Smooth muscle cell (in vitro differentiated cells): Measurements from ENCODE around the gene CAMTA1. TPM values are rescaled to one million over a fixed set of nuclear protein-coding genes. Genes with fewer than 3 reads are reported as not detected.

Source experiments
- DNase-seq: peaks from one replicate; lab custom pipeline; 2025; ENCODE audit not compliant: unreplicated experiment; lab: John Stamatoyannopoulos, UW
- H2AFZ ChIP-seq: fragments of 200-600 bp; sonication (generic); 2 replicates; pipeline ENCODE4 v1.6.0; 2016; ENCODE audit warnings: antibody characterized with exemption, low read depth, mild to moderate bottlenecking
- H3F3A ChIP-seq: fragments of 200-600 bp; sonication (generic); 2 replicates; pipeline ENCODE4 v1.6.0; 2017; ENCODE audit warnings: antibody characterized with exemption, low read depth
- H3K27ac ChIP-seq: fragments of 200-600 bp; sonication (generic); 2 replicates; pipeline ENCODE4 v1.5.1; 2016; ENCODE audit warnings: low read depth, mild to moderate bottlenecking
- H3K27me3 ChIP-seq: fragments of 200-600 bp; sonication (generic); 2 replicates; pipeline ENCODE4 v1.6.1; 2016; ENCODE audit warnings: low read depth, mild to moderate bottlenecking
- H3K36me3 ChIP-seq: fragments of 200-600 bp; sonication (generic); 2 replicates; pipeline ENCODE4 v1.5.1; 2016; ENCODE audit warnings: low read depth
- H3K4me1 ChIP-seq: fragments of 200-600 bp; sonication (generic); 2 replicates; pipeline ENCODE4 v1.5.1; 2016; ENCODE audit warnings: low read depth
- H3K4me2 ChIP-seq: fragments of 200-600 bp; sonication (generic); 2 replicates; pipeline ENCODE4 v1.6.0; 2016; ENCODE audit warnings: mild to moderate bottlenecking
- H3K4me3 ChIP-seq: fragments of 200-600 bp; sonication (generic); 2 replicates; pipeline ENCODE4 v1.5.1; 2016; ENCODE audit warnings: mild to moderate bottlenecking
- H3K79me2 ChIP-seq: fragments of 200-600 bp; sonication (generic); 2 replicates; pipeline ENCODE4 v1.6.0; 2016; ENCODE audit warnings: low read depth, mild to moderate bottlenecking
- H3K9ac ChIP-seq: fragments of 200-600 bp; sonication (generic); 2 replicates; pipeline ENCODE4 v1.6.0; 2016; ENCODE audit warnings: low read depth
- H3K9me3 ChIP-seq: fragments of 200-600 bp; sonication (generic); replicated peaks from 2 replicates; pipeline ENCODE4 v1.5.1; 2016; ENCODE audit warnings: low read depth
- H4K20me1 ChIP-seq: fragments of 200-600 bp; sonication (generic); 2 replicates; pipeline ENCODE4 v1.6.0; 2016; ENCODE audit warnings: low read depth
- CTCF ChIP-seq: fragments of 200-600 bp; sonication (generic); IDR thresholded peaks from 2 replicates; pipeline ENCODE4 v1.5.1; 2017; ENCODE audit warnings: borderline replicate concordance, mild to moderate bottlenecking, antibody characterized with exemption; ENCODE audit not compliant: insufficient read depth, poor library complexity, severe bottlenecking
- WGBS: methylation state at CpG from one replicate; pipeline ENCODE4 v1.1.7; 2016; ENCODE audit warnings: low lambda C conversion rate; 5-methylcytosine and 5-hydroxymethylcytosine counted together
- polyA plus RNA-seq: library from polyadenylated mRNA; unstranded; fragments of >200 nt; fragmentation: Nextera tagmentation; extraction: Ambion mirVana; gene quantifications from 2 replicates; pipeline ENCODE4 v1.2.1, GENCODE V29; 2016
- total RNA-seq: library from RNA; depleted of rRNA; stranded (reverse); fragments of >200 nt; gene quantifications from 2 replicates; pipeline ENCODE4 v1.2.3, GENCODE V29; 2014

CAMTA1 gene
- total and polyA plus RNA-seq, 2 experiments from 2014 or later: 139 to 145 TPM

DNA sequence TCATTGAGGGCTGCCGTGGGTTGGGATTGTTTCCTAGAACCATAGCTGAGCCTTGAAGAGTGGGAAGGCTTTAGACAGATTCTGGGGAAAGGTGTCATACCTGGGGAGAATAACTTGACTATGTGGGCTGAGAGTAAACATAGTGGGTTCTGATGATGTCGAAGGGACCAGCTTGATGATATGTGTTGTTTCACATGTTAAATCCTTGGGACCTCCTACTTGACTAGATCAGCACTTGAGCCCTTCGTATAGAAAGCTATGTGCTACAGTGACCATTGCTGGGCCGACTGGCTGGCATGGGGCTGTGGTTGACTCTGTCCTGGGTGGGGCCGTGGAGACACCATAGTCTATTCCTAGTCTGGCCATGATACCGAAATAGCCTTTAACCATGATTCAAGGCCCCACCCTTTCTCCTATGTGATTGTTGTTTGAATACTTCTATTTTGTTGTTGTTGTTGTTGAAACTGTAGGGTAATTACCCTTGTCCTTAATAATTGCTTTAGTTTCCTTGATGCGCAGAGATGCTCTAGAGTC, 423.5 kb downstream of the CAMTA1 start:
- Histone ChIP-seq H3K4me1 (no peaks in the 10 kb centered on the region), H3K27ac (no peak overlapping the region), H3K4me2 (no peak overlapping the region), H3K9me3 (no peaks in the 10 kb centered on the region), H3K27me3 (peaks cover 17% of the 10 kb centered on the region), H3K9ac (no peak overlapping the region), H3K4me3 (no peak overlapping the region), H4K20me1 (no peaks in the 10 kb centered on the region), H3F3A (no peaks in the 10 kb centered on the region), H2AFZ (no peak overlapping the region), H3K36me3 (no peaks in the 10 kb centered on the region), H3K79me2 (no peaks in the 10 kb centered on the region)
- no peak for DNase-seq
- WGBS: 92% methylated on average over 7 of the region's 7 CpGs
- no peak for TF ChIP-seq CTCF

- H3K4me1 ChIP-seq: no peaks in the 10 kb centered on the region
- no peak for DNase-seq
- no peak overlapping the region for H2AFZ ChIP-seq
- TF ChIP-seq CTCF: no peak
- no peaks in the 10 kb centered on the region for H3K79me2 ChIP-seq
- no peak overlapping the region for H3K9ac ChIP-seq
- peaks cover 17% of the 10 kb centered on the region for H3K27me3 ChIP-seq
- no peaks in the 10 kb centered on the region for H3K9me3 ChIP-seq
- no peak overlapping the region for H3K27ac ChIP-seq
- no peak overlapping the region for H3K4me3 ChIP-seq
- H4K20me1 ChIP-seq: no peaks in the 10 kb centered on the region
- no peaks in the 10 kb centered on the region for H3F3A ChIP-seq
- no peaks in the 10 kb centered on the region for H3K36me3 ChIP-seq
- no peak overlapping the region for H3K4me2 ChIP-seq
- 80% methylated on average over 3 of the region's 3 CpGs for WGBS
These were observed 424.1 kb downstream of the CAMTA1 start for GRCh38 chr1:7209336-7209735.

DNA sequence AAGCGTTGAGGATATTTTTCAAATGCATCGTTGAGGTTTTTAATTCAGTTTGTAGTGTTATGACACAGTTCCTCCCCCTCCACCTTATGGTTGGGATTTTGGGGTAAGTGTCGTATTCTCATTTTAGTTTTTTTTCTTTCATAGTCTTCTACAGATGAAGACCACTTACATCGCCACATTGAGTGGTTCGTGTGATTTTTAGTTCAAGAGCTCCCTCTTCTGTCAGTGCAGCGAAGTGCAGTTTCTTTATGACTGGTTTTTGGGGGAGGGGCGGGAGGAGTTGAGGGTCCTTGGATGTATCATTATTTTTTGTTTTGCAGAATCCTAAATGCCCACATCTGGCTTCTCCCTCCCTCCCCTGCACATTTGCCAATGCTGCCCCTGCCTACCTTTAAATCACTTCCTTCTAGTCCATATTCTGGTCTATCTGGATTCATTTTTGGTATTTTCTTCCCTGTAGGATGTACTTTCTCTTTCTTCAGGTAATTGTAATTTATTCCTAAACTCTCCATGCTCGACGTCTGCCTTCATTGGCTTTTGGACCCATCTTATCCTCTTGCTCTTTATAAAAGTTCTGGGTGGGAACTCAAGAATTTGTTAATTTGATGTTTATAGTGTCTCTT, 433.1 kb downstream of the CAMTA1 start:
- no peaks in the 10 kb centered on the region for H3K9me3 ChIP-seq
- no peaks in the 10 kb centered on the region for H3K79me2 ChIP-seq
- H3K9ac ChIP-seq: no peak overlapping the region
- H3K27me3 ChIP-seq: no peaks in the 10 kb centered on the region
- no peaks in the 10 kb centered on the region for H3F3A ChIP-seq
- DNase-seq: no peak
- WGBS: 35% methylated on average over 9 of the region's 9 CpGs
- TF ChIP-seq CTCF: peak; percentile 75
- H3K4me1 ChIP-seq: peaks cover 4% of the 10 kb centered on the region
- H3K4me3 ChIP-seq: no peak overlapping the region
- no peaks in the 10 kb centered on the region for H4K20me1 ChIP-seq
- H3K36me3 ChIP-seq: no peaks in the 10 kb centered on the region
- no peak overlapping the region for H2AFZ ChIP-seq
- H3K27ac ChIP-seq: no peak overlapping the region
- no peak overlapping the region for H3K4me2 ChIP-seq

GRCh38 chr1:7219031-7219430, 433.8 kb downstream of the CAMTA1 start:
- H3K9me3 ChIP-seq: no peaks in the 10 kb centered on the region
- no peaks in the 10 kb centered on the region for H4K20me1 ChIP-seq
- 94% methylated on average over 10 of the region's 10 CpGs for WGBS
- H3K27ac ChIP-seq: no peak overlapping the region
- H2AFZ ChIP-seq: no peak overlapping the region
- H3K4me3 ChIP-seq: no peak overlapping the region
- DNase-seq: no peak
- H3K36me3 ChIP-seq: no peaks in the 10 kb centered on the region
- no peak overlapping the region for H3K4me2 ChIP-seq
- H3F3A ChIP-seq: no peaks in the 10 kb centered on the region
- no peaks in the 10 kb centered on the region for H3K27me3 ChIP-seq
- H3K79me2 ChIP-seq: no peaks in the 10 kb centered on the region
- no peak for TF ChIP-seq CTCF
- H3K4me1 ChIP-seq: peaks cover 4% of the 10 kb centered on the region
- H3K9ac ChIP-seq: no peak overlapping the region
